H7 (cell line): ENCODE results near the gene GABBR2. TPM values are rescaled to one million over a fixed set of nuclear protein-coding genes. Genes with fewer than 3 reads are reported as not detected.
"Not testable (repeated sequence)": the region's sequence is repeated elsewhere in the genome, so short reads cannot be mapped to it uniquely, and the experiment has no call there.

ENCODE experiments used
- DNase-seq: peaks from one replicate; pipeline ENCODE4 v3.0.0; 2012
- H3K27me3 ChIP-seq: 2 replicates; pipeline ENCODE4 v1.6.0; 2011; ENCODE audit warnings: mild to moderate bottlenecking, low read length; ENCODE audit not compliant: control insufficient read depth, insufficient read depth
- H3K36me3 ChIP-seq: replicated peaks from 2 replicates; pipeline ENCODE4 v1.5.1; 2011; ENCODE audit warnings: low read length; ENCODE audit not compliant: control insufficient read depth, insufficient read depth
- H3K4me3 ChIP-seq: 2 replicates; pipeline ENCODE4 v1.5.1; 2011; ENCODE audit warnings: low read depth, mild to moderate bottlenecking, control low read depth, low read length, moderate library complexity; ENCODE audit not compliant: insufficient read depth
- total RNA-seq: library from RNA; depleted of rRNA; stranded (reverse); fragments of >200 nt; shearing (Covaris generic); gene quantifications from 2 replicates; pipeline ENCODE4 v1.2.3, GENCODE V29; 2014

Gene GABBR2
- total RNA-seq, 1 experiment from 2014 or later = 0.66 TPM

- Histone ChIP-seq H3K27me3 (no peaks in the 10 kb centered on the region), H3K4me3 (no peak overlapping the region), H3K36me3 (no peaks in the 10 kb centered on the region)
- no peak for DNase-seq
Observed at GRCh38 chr9:98303633-98304125, 405.1 kb downstream of the GABBR2 start.

- no peak overlapping the region for H3K4me3 ChIP-seq
- no peaks in the 10 kb centered on the region for H3K27me3 ChIP-seq
- no peaks in the 10 kb centered on the region for H3K36me3 ChIP-seq
- no peak for DNase-seq
Observed at GRCh38 chr9:98302938-98303632, 405.6 kb downstream of the GABBR2 start.

GRCh38 chr9:98302150-98302549 is 406.6 kb downstream of the GABBR2 start:
- H3K27me3 ChIP-seq = no peaks in the 10 kb centered on the region
- no peak for DNase-seq
- no peaks in the 10 kb centered on the region for H3K36me3 ChIP-seq
- no peak overlapping the region for H3K4me3 ChIP-seq

- no peaks in the 10 kb centered on the region for H3K27me3 ChIP-seq
- H3K4me3 ChIP-seq = no peak overlapping the region
- no peak for DNase-seq
- H3K36me3 ChIP-seq = no peaks in the 10 kb centered on the region
Observed at GRCh38 chr9:98300611-98301010, 408.1 kb downstream of the GABBR2 start.

- Histone ChIP-seq H3K36me3 (no peaks in the 10 kb centered on the region), H3K27me3 (no peaks in the 10 kb centered on the region), H3K4me3 (no peak overlapping the region)
- no peak for DNase-seq
Observed at GRCh38 chr9:98298476-98298875, 410.3 kb downstream of the GABBR2 start.

GRCh38 chr9:98295824-98296223 is 412.9 kb downstream of the GABBR2 start:
- Histone ChIP-seq H3K27me3 (no peaks in the 10 kb centered on the region), H3K4me3 (no peak overlapping the region), H3K36me3 (no peaks in the 10 kb centered on the region)
- no peak for DNase-seq

- Histone ChIP-seq H3K4me3 (no peak overlapping the region), H3K36me3 (no peaks in the 10 kb centered on the region), H3K27me3 (no peaks in the 10 kb centered on the region)
- DNase-seq = no peak
Observed at GRCh38 chr9:98291820-98292219, 416.9 kb downstream of the GABBR2 start.

GRCh38 chr9:98290411-98290810 is 418.3 kb downstream of the GABBR2 start:
- DNase-seq = no peak
- H3K27me3 ChIP-seq = no peaks in the 10 kb centered on the region
- H3K4me3 ChIP-seq = no peak overlapping the region
- H3K36me3 ChIP-seq = no peaks in the 10 kb centered on the region

- Histone ChIP-seq H3K27me3 (no peaks in the 10 kb centered on the region), H3K4me3 (no peak overlapping the region), H3K36me3 (no peaks in the 10 kb centered on the region)
- no peak for DNase-seq
Observed at GRCh38 chr9:98289614-98290201, 419.0 kb downstream of the GABBR2 start.

GRCh38 chr9:98288881-98289280 is 419.9 kb downstream of the GABBR2 start:
- no peak overlapping the region for H3K4me3 ChIP-seq
- H3K36me3 ChIP-seq = no peaks in the 10 kb centered on the region
- no peaks in the 10 kb centered on the region for H3K27me3 ChIP-seq
- DNase-seq = peak; percentile 33

- no peaks in the 10 kb centered on the region for H3K27me3 ChIP-seq
- H3K36me3 ChIP-seq = no peaks in the 10 kb centered on the region
- peak; percentile 87 for DNase-seq
- H3K4me3 ChIP-seq = no peak overlapping the region
Observed at GRCh38 chr9:98287384-98287783, 421.4 kb downstream of the GABBR2 start.

GRCh38 chr9:98285446-98285845 is 423.3 kb downstream of the GABBR2 start:
- no peaks in the 10 kb centered on the region for H3K27me3 ChIP-seq
- no peak overlapping the region for H3K4me3 ChIP-seq
- H3K36me3 ChIP-seq = no peaks in the 10 kb centered on the region
- peak; percentile 45 for DNase-seq

- Histone ChIP-seq H3K27me3 (no peaks in the 10 kb centered on the region), H3K36me3 (no peaks in the 10 kb centered on the region)
- DNase-seq = no peak
Observed at GRCh38 chr9:98284754-98285153, 424.0 kb downstream of the GABBR2 start.

GRCh38 chr9:98283143-98283542 is 425.6 kb downstream of the GABBR2 start:
- H3K27me3 ChIP-seq, DNase-seq, H3K4me3 ChIP-seq, H3K36me3 ChIP-seq: not testable (repeated sequence)

More at GRCh38 chr9:98284754-98285153, 424.0 kb downstream of the GABBR2 start:
- no peak overlapping the region for H3K4me3 ChIP-seq

GRCh38 chr9:98281281-98281680 is 427.5 kb downstream of the GABBR2 start:
- Histone ChIP-seq H3K4me3 (no peak overlapping the region), H3K27me3 (no peaks in the 10 kb centered on the region), H3K36me3 (no peaks in the 10 kb centered on the region)
- DNase-seq = no peak
